Measurements from ENCODE around the gene SUV39H2.
A peak's percentile ranks its signal among the peaks of the same experiment; 100 is the strongest.
"Not testable (repeated sequence)": the region's sequence is repeated elsewhere in the genome, so short reads cannot be mapped to it uniquely, and the experiment has no call there.

SUV39H2 gene

GRCh38 chr10:14860791-14861190 lies 17.9 kb upstream of the SUV39H2 start:
- no peak for TF ChIP-seq EZH2phosphoT487 (IDR thresholded peaks at IDR 0.05; ENCODE audit: borderline replicate concordance)
- TF ChIP-seq CTCF (conservative IDR thresholded peaks at IDR 0.05; ENCODE audit: low read length): no peak
- Histone ChIP-seq H3F3A (ENCODE audit: low read depth) (0 out of 2 replicates have a peak, but pooled peaks cover 3% of the 10 kb centered on the region), H3K9me3 (ENCODE audit: insufficient read depth, low read depth, low read length) (0 out of 2 replicates have a peak, but pooled peaks cover 2% of the 10 kb centered on the region), H4K20me1 (ENCODE audit: insufficient read depth, low read length, poor library complexity, severe bottlenecking) (no peaks in the 10 kb centered on the region), H3K4me3 (ENCODE audit: low read length, poor library complexity, severe bottlenecking) (no peak overlapping the region), H3K27me3 (ENCODE audit: insufficient read depth, low read length, poor library complexity, severe bottlenecking) (no peaks in the 10 kb centered on the region), H3K9me2 (replicated peaks; ENCODE audit: low read depth, low read length) (no peaks in the 10 kb centered on the region), H3K9ac (ENCODE audit: low read depth, low read length, poor library complexity, severe bottlenecking) (no peak overlapping the region), H3K4me1 (ENCODE audit: insufficient read depth, low read length, poor library complexity, severe bottlenecking) (peaks cover 15% of the 10 kb centered on the region), H3K36me3 (ENCODE audit: insufficient read depth, low read length) (peaks cover 24% of the 10 kb centered on the region; the same call in 1 of the 2 replicates), H3K4me2 (ENCODE audit: low read depth, low read length, poor library complexity, severe bottlenecking) (no peak overlapping the region), H2AFZ (ENCODE audit: low read length) (no peak overlapping the region), H3K79me2 (ENCODE audit: insufficient read depth, low read length) (no peaks in the 10 kb centered on the region)

- not testable (repeated sequence) for H2AFZ ChIP-seq (ENCODE audit: low read length); H3K9me2 ChIP-seq (replicated peaks; ENCODE audit: low read depth, low read length); H3K9ac ChIP-seq (ENCODE audit: low read depth, low read length, poor library complexity, severe bottlenecking); H3K27me3 ChIP-seq (ENCODE audit: insufficient read depth, low read length, poor library complexity, severe bottlenecking); H3K4me2 ChIP-seq (ENCODE audit: low read depth, low read length, poor library complexity, severe bottlenecking); H4K20me1 ChIP-seq (ENCODE audit: insufficient read depth, low read length, poor library complexity, severe bottlenecking); H3K9me3 ChIP-seq (ENCODE audit: insufficient read depth, low read depth, low read length); H3K79me2 ChIP-seq (ENCODE audit: insufficient read depth, low read length); H3K4me3 ChIP-seq (ENCODE audit: low read length, poor library complexity, severe bottlenecking); H3F3A ChIP-seq (ENCODE audit: low read depth)
- Histone ChIP-seq H3K4me1 (ENCODE audit: insufficient read depth, low read length, poor library complexity, severe bottlenecking) (peaks cover 15% of the 10 kb centered on the region), H3K36me3 (ENCODE audit: insufficient read depth, low read length) (peaks cover 27% of the 10 kb centered on the region; the same call in 1 of the 2 replicates)
Observed at GRCh38 chr10:14864466-14864865, 14.2 kb upstream of the SUV39H2 start.

GRCh38 chr10:14864871-14865270 lies 13.8 kb upstream of the SUV39H2 start:
- not testable (repeated sequence) for H4K20me1 ChIP-seq (ENCODE audit: insufficient read depth, low read length, poor library complexity, severe bottlenecking); H3K9me2 ChIP-seq (replicated peaks; ENCODE audit: low read depth, low read length); H3K4me2 ChIP-seq (ENCODE audit: low read depth, low read length, poor library complexity, severe bottlenecking); H3K27me3 ChIP-seq (ENCODE audit: insufficient read depth, low read length, poor library complexity, severe bottlenecking); H2AFZ ChIP-seq (ENCODE audit: low read length); H3K79me2 ChIP-seq (ENCODE audit: insufficient read depth, low read length); H3K9ac ChIP-seq (ENCODE audit: low read depth, low read length, poor library complexity, severe bottlenecking); H3F3A ChIP-seq (ENCODE audit: low read depth); H3K4me3 ChIP-seq (ENCODE audit: low read length, poor library complexity, severe bottlenecking); H3K9me3 ChIP-seq (ENCODE audit: insufficient read depth, low read depth, low read length)
- H3K36me3 ChIP-seq (ENCODE audit: insufficient read depth, low read length): peaks cover 31% of the 10 kb centered on the region; the same call in 1 of the 2 replicates
- H3K4me1 ChIP-seq (ENCODE audit: insufficient read depth, low read length, poor library complexity, severe bottlenecking): peaks cover 15% of the 10 kb centered on the region

GRCh38 chr10:14873090-14873760 lies 5.4 kb upstream of the SUV39H2 start:
- Histone ChIP-seq H3K9me2 (replicated peaks; ENCODE audit: low read depth, low read length) (no peaks in the 10 kb centered on the region), H3K9ac (ENCODE audit: low read depth, low read length, poor library complexity, severe bottlenecking) (peak overlapping the region; percentile 53), H3K9me3 (ENCODE audit: insufficient read depth, low read depth, low read length) (no peaks in the 10 kb centered on the region), H3K27me3 (ENCODE audit: insufficient read depth, low read length, poor library complexity, severe bottlenecking) (no peaks in the 10 kb centered on the region), H3K4me2 (ENCODE audit: low read depth, low read length, poor library complexity, severe bottlenecking) (peak overlapping the region; percentile 76), H3K79me2 (ENCODE audit: insufficient read depth, low read length) (peaks cover 32% of the 10 kb centered on the region), H3K4me1 (ENCODE audit: insufficient read depth, low read length, poor library complexity, severe bottlenecking) (peaks cover 66% of the 10 kb centered on the region), H3K36me3 (ENCODE audit: insufficient read depth, low read length) (peaks cover 32% of the 10 kb centered on the region), H4K20me1 (ENCODE audit: insufficient read depth, low read length, poor library complexity, severe bottlenecking) (peaks cover 6% of the 10 kb centered on the region), H3K4me3 (ENCODE audit: low read length, poor library complexity, severe bottlenecking) (peak overlapping the region; percentile 63), H3F3A (ENCODE audit: low read depth) (peaks cover 11% of the 10 kb centered on the region), H2AFZ (ENCODE audit: low read length) (no peak overlapping the region)
- TF ChIP-seq EZH2phosphoT487 (IDR thresholded peaks at IDR 0.05; ENCODE audit: borderline replicate concordance) (no peak), CTCF (conservative IDR thresholded peaks at IDR 0.05; ENCODE audit: low read length) (no peak)
